Measurements from ENCODE around the gene CCNY.

- TF ChIP-seq REST (IDR thresholded peaks at IDR 0.05; ENCODE audit: low read depth) (no peak), RAD21 (IDR thresholded peaks at IDR 0.05; ENCODE audit: low read depth) (no peak), TEAD4 (IDR thresholded peaks at IDR 0.05) (no peak), MAX (IDR thresholded peaks at IDR 0.05) (no peak), YY1 (IDR thresholded peaks at IDR 0.05; ENCODE audit: low read depth) (no peak), FOXM1 (IDR thresholded peaks at IDR 0.05; ENCODE audit: borderline replicate concordance, low read depth) (no peak)
- TF ChIP-seq, protein P1, sequence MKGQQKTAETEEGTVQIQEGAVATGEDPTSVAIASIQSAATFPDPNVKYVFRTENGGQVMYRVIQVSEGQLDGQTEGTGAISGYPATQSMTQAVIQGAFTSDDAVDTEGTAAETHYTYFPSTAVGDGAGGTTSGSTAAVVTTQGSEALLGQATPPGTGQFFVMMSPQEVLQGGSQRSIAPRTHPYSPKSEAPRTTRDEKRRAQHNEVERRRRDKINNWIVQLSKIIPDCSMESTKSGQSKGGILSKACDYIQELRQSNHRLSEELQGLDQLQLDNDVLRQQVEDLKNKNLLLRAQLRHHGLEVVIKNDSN (IDR thresholded peaks at IDR 0.05), result no peak
Observed at GRCh38 chr10:35377050-35377728, 40.9 kb downstream of the CCNY start.

Data from Ishikawa (cell line).